ENCODE results near the gene HLCS.

DNA sequence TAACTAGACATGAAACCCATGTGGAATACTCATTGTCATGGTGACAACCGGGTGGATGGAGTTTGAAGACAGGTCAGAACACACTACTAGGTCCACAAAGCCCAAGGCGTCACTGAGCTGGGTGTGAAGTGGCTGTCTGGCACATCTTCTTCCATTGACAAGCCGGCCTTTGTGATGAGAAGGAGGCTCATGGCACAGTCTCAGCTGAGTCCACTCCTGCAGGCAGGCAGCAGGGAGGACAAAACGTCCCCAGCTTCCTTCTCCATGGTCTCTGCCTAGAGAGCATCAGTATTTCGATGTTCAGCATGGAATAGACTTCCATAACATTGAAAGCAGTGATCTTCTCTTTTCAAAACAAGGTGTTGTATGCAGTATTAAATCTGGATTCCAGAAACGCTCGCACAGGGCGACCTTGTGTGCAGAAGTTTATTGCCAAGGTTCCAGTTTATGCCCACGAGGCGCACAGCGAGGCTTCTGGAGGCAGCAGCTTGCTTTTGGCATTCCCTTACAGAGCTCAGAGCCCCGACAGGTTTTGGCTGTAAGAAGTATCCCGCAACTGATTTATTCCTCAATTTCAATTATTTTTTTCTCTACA, 163.3 kb downstream of the HLCS start:
- TF ChIP-seq, protein P1, sequence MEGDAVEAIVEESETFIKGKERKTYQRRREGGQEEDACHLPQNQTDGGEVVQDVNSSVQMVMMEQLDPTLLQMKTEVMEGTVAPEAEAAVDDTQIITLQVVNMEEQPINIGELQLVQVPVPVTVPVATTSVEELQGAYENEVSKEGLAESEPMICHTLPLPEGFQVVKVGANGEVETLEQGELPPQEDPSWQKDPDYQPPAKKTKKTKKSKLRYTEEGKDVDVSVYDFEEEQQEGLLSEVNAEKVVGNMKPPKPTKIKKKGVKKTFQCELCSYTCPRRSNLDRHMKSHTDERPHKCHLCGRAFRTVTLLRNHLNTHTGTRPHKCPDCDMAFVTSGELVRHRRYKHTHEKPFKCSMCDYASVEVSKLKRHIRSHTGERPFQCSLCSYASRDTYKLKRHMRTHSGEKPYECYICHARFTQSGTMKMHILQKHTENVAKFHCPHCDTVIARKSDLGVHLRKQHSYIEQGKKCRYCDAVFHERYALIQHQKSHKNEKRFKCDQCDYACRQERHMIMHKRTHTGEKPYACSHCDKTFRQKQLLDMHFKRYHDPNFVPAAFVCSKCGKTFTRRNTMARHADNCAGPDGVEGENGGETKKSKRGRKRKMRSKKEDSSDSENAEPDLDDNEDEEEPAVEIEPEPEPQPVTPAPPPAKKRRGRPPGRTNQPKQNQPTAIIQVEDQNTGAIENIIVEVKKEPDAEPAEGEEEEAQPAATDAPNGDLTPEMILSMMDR (IDR thresholded peaks at IDR 0.05) = no peak
- TF ChIP-seq POLR2A (IDR thresholded peaks at IDR 0.05) (no peak), POLR2AphosphoS5 (IDR thresholded peaks at IDR 0.05) (no peak)

Measured in prostate gland (tissue), 2 donors.